Natural killer cell treated with Interleukin-12 subunit alpha and Interleukin-12 subunit beta and Interleukin-15 and Interleukin-18, amount 100 ng/mL, for 72 hours (primary cell): ENCODE measurements around the gene SPATS1. TPM values are rescaled to one million over a fixed set of nuclear protein-coding genes. Genes with fewer than 3 reads are reported as not detected.
A peak's percentile ranks its signal among the peaks of the same experiment; 100 is the strongest.

Experiments
- ATAC-seq, 2 donors: fragments of 150-1000 bp; cut with Tn5 transposase in 1 of 2; sonication (Bioruptor Pico), chemical (Tn5 transposase) in 1 of 2; 2 replicates each; pipeline ENCODE4 v1.10.0; 2021
- DNase-seq: peaks from one replicate; pipeline ENCODE4 v3.0.0; 2022; ENCODE audit warnings: low spot score
- H3K27ac Mint-ChIP-seq, 2 donors: 1 replicate in 1 of 2; 2 replicates in 1 of 2; pipeline ENCODE4 v1.8.0; 2022; ENCODE audit warnings: mixed read lengths in 2 of 2, mild to moderate bottlenecking in 1 of 2, moderate library complexity in 1 of 2
- H3K27me3 Mint-ChIP-seq, 2 donors: 1 replicate in 1 of 2; 2 replicates in 1 of 2; pipeline ENCODE4 v1.8.0; 2022; ENCODE audit warnings: mixed read lengths in 2 of 2
- H3K36me3 Mint-ChIP-seq: one replicate; pipeline ENCODE4 v1.8.0; 2022; ENCODE audit warnings: mixed read lengths
- H3K4me1 Mint-ChIP-seq, 2 donors: 1 replicate in 1 of 2; 2 replicates in 1 of 2; pipeline ENCODE4 v1.8.0; 2022; ENCODE audit warnings: low read depth in 2 of 2, mixed read lengths in 2 of 2, mild to moderate bottlenecking in 1 of 2
- H3K4me3 Mint-ChIP-seq: one replicate; pipeline ENCODE4 v1.8.0; 2022; ENCODE audit warnings: mixed read lengths
- H3K9me3 Mint-ChIP-seq: 2 replicates; pipeline ENCODE4 v1.8.0; 2022; ENCODE audit warnings: mixed read lengths
- total RNA-seq, 2 donors: library from RNA; stranded (reverse); gene quantifications; one replicate each; pipeline ENCODE4 v1.2.3, GENCODE V29; 2022

Gene SPATS1, protein sequence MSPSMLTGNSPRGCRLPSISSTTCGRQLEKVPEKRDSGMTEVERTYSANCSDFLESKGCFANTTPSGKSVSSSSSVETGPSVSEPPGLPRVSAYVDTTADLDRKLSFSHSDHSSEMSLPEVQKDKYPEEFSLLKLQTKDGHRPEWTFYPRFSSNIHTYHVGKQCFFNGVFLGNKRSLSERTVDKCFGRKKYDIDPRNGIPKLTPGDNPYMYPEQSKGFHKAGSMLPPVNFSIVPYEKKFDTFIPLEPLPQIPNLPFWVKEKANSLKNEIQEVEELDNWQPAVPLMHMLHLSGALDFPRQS
- total RNA-seq: not detected

DNA sequence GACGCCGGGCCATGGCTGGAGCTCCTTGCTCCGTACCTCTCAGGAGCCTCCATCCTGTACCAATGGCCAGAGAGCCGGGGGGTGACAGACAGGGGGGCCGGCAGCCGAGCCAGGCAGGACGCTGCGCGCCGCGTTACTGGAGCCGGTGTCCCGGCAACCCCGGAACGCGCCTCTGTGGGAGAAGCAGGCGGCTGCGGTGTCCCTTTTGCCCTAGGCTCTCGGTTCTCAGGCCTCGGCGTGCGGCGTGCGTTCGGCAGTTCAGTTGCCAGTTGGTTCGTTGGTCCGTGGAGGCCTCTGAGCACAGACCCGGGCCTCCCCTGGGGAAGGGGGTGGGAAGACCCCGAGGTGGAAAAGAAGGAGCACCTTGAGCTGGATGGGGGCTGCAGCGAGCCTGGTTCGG, at the start of gene SPATS1:
TSS of gene SPATS1 (plus strand) at position 162 of the 400 bp plus-strand sequence. CDS start 446 bp downstream, outside the sequence.
- Mint-ChIP-seq H3K36me3 (no peaks in the 10 kb centered on the region), H3K9me3 (no peaks in the 10 kb centered on the region), H3K4me3 (no peak within 1 kb of the TSS), H3K27me3 (peaks cover 36 to 41% of the 10 kb centered on the region in 2 donors), H3K27ac (no peak within 1 kb of the TSS), H3K4me1 (no peaks in the 10 kb centered on the region)
- ATAC-seq (no peak), DNase-seq (no peak)

DNA sequence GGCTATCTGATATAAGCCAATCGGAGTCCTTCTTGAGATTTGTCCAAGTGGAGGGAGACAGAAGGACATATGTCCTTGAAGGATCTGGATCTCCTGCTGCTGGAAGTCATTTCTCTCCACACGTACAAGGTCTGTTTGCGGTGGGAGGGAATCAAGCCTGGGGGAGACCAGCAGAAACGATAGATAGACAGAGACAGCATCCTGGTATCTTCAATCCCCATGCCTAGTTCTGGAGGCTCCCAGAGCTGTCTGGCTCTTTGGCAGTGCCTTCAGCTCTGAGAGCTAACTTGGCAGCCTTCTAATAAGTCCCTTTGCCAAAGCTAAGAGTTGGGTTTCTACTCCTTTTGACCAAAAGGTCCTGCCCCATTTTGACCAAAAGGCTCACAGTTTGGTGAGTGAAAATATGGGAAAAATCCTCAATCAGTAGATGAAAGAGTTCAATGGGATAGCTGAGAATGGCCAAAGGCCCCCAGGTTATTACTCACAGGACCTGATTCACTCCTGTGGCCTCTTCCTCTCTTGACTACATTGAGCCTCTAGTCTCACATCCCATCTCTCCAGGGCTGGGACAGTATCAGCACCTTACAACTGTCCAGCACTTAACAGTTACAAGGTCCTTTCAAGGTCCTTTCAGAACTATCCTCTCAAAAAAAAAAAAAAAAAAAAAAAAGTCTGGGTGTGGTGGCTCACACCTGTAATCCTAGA, 49.6 kb upstream of the SPATS1 start:
- peaks cover 52 to 56% of the 10 kb centered on the region in 2 donors for H3K27me3 Mint-ChIP-seq
- DNase-seq (no peak), ATAC-seq (no peak)
- H3K27ac Mint-ChIP-seq: no peak overlapping the region
- no peaks in the 10 kb centered on the region for H3K9me3 Mint-ChIP-seq
- H3K4me3 Mint-ChIP-seq: no peak overlapping the region
- H3K36me3 Mint-ChIP-seq: no peaks in the 10 kb centered on the region
- H3K4me1 Mint-ChIP-seq: peaks cover 0 to 7% of the 10 kb centered on the region in 2 donors

DNA sequence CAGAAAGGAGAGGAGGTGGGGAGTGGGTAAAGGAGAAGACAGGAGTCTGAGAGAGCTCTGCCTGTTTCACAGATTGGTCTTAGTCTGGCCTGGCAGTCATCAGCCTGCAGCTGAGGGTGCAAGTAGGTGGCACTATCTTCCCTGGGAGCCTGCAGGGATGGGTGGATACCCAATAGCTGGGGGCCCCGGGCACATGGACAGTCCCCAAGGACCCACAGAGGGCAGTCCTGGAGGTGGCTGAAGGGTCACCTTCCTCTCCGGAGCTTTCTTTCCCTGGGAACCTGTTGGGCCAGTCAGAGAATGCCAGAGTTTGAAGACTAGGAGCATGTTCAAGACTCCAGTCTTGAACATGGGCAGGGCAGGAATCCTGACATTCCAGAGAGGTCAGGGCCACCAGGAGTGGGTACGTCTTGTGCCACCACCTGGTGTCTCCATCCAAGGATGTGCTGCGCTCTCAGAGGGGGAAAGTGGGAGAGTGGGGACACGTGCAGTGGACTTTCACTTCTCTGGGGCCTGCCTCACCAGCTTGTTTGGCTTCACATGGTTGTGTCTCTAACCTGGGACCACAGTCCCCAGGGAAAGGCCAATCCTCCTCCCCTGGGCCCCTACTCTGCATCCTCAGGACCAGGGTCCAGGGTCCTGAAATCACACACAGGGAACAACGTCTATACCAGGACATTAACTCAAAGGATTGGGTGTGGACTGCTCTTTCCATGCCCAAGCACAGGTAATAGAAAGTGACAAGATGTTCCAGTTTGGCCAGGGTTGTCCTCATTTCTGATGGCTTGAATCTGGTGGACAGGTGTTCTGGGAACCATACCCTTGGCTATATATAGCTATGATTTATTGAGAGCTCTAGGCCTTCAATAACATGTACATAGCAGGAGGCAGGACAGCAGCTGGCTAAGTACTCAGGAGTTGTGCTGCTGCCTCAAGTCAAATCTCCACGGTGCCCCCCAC, 47.3 kb upstream of the SPATS1 start:
- Mint-ChIP-seq H3K4me3 (no peak overlapping the region), H3K9me3 (no peaks in the 10 kb centered on the region), H3K27me3 (peaks cover 41 to 46% of the 10 kb centered on the region in 2 donors), H3K27ac (no peak overlapping the region), H3K36me3 (no peaks in the 10 kb centered on the region), H3K4me1 (peaks cover 0 to 7% of the 10 kb centered on the region in 2 donors)
- DNase-seq: no peak
- no peak for ATAC-seq

DNA sequence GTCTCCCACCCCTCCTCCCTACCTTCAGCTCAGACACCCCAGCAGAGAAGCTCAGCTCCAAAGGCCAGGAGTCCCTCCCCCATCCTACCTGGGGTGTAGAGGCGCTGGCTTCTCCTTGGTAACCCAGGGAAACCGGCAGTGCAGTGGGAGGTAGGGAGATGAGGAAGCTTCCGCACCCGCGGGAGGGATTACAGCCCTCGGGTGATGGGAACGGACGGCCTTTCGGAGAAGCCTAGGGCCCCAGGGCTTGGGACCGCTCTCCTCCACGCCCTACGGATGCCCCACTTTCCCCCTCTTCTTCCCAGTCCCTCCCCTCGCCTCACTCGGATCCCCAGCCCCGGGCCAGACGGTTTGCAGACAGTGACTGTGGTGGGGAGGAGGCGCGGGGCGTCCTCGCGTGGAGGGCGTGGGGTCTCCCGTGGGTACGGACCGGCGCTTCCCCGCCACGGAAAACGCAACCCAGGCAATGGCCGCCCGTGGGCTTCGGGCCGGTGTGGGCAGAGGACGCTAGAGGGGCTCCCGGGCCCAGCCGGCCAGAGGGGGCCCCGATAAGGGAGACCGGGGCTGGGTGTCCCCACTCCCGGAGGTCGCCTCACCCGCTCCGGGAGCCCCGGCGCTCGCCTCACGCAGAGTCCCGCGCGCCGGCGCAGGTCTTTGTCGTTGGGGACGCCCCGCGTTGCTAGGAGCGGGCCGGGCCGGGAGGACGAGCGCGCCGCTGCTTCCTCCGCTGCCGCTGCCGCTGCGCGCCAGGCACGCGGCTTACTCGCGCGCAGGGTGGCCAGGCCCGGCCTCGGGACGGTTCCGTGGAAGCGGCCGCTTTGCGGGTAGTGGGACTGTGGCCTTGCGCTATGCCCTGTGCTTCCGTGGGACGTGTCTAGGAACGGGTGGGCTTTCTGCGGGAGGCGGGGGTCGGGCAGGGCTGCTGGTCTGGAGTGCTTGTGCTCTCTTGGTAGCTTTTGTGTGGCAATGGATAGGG, 45.1 kb upstream of the SPATS1 start:
- no peak overlapping the region for H3K4me3 Mint-ChIP-seq
- H3K27ac Mint-ChIP-seq: no peak overlapping the region
- H3K36me3 Mint-ChIP-seq: no peaks in the 10 kb centered on the region
- ATAC-seq: peak; percentile 68 to 77
- peaks cover 22 to 30% of the 10 kb centered on the region in 2 donors for H3K27me3 Mint-ChIP-seq
- H3K4me1 Mint-ChIP-seq: peaks cover 0 to 7% of the 10 kb centered on the region in 2 donors
- H3K9me3 Mint-ChIP-seq: no peaks in the 10 kb centered on the region
- DNase-seq: no peak

DNA sequence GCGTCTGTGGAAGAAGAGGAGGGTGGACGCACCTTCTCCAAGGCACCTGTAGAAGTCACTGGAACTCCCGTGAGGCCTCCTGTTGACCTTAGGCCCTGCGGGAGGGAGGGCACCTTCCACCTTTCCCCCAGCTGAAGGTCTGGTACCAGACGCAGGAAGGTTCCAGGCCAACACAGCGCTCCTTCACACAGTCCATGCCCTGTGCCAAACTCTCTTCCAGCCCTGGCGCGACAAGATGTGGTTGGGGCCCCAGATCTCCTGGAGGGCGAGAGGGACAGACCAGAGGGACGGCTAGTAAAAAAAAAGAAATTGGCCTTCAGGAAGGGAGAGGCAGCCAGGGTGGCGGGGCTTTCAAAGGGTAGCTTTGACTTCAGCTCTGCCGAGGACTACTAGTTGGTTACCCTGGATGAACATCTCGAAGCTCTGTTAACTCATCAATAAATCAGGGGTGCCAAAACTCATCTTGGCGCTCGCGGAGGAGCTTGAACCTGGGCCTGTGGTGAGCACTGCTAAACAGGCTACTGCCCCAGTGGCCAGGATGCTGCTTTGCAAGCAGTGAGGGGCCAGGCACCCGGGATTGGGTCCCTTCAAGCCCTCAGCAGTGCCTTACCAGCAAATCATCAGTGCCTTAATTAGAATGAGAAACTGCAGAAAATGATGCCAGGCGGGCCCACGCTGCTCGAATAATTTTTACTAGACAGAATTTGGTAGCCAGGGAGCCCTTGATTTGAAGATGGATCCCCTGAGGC, 44.2 kb upstream of the SPATS1 start:
- no peak for ATAC-seq
- no peak overlapping the region for H3K27ac Mint-ChIP-seq
- H3K36me3 Mint-ChIP-seq: no peaks in the 10 kb centered on the region
- H3K4me3 Mint-ChIP-seq: no peak overlapping the region
- H3K27me3 Mint-ChIP-seq: peaks cover 18 to 27% of the 10 kb centered on the region in 2 donors
- peaks cover 0 to 7% of the 10 kb centered on the region in 2 donors for H3K4me1 Mint-ChIP-seq
- no peak for DNase-seq
- H3K9me3 Mint-ChIP-seq: no peaks in the 10 kb centered on the region

DNA sequence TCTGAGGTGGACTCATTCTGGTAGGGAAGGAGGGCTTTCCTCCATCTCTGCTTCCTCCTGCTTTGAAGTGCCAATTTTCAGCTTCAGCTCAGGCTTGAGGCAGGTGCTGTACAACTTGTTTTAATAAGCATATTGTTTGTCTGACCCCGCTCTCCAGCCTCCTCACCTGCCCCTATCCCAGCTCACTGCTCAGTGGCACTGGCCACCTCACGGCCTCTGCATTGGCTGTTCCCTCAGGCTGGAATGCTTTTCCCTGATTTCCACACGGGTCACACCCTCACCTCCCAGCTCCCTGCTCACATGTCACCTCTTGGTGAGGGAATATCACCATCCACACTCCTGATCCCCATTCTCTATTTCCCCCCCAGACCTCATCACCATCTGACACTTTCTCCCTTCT, 43.6 kb upstream of the SPATS1 start:
- Mint-ChIP-seq H3K4me3 (no peak overlapping the region), H3K4me1 (peaks cover 0 to 7% of the 10 kb centered on the region in 2 donors), H3K27ac (no peak overlapping the region), H3K27me3 (peaks cover 13 to 23% of the 10 kb centered on the region in 2 donors), H3K9me3 (no peaks in the 10 kb centered on the region), H3K36me3 (no peaks in the 10 kb centered on the region)
- no peak for ATAC-seq
- DNase-seq: no peak

DNA sequence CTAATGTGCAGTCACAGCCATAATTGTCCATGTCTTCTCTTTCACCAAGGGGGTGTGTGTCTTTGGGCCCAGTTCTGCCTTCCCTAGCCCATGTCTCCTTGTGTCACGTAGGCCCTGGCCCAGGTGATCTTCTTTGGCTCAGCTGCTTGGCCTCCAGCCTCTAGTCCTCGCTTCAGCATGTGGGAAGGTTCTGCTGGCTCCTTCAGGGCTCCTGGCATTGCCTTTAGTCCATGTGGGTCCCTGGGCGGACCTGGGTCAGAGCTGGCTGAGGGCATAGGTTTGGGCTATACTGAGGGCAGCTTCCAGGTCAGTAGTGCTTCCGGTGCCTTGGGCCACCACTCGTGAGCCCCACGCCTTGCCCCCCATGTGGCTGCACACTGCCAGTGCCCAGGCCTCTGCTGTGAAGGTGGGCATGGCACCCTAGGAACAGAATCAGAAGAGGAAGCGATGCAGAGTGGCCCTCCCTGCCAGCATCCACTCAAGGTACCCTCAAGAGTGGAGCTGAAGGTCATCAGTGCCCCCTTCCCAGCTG, 42.1 kb upstream of the SPATS1 start:
- H3K4me1 Mint-ChIP-seq: peaks cover 0 to 7% of the 10 kb centered on the region in 2 donors
- ATAC-seq (no peak), DNase-seq (no peak)
- H3K4me3 Mint-ChIP-seq: no peak overlapping the region
- H3K27ac Mint-ChIP-seq: no peak overlapping the region
- no peaks in the 10 kb centered on the region for H3K36me3 Mint-ChIP-seq
- H3K9me3 Mint-ChIP-seq: no peaks in the 10 kb centered on the region
- peaks cover 8 to 14% of the 10 kb centered on the region in 2 donors for H3K27me3 Mint-ChIP-seq

DNA sequence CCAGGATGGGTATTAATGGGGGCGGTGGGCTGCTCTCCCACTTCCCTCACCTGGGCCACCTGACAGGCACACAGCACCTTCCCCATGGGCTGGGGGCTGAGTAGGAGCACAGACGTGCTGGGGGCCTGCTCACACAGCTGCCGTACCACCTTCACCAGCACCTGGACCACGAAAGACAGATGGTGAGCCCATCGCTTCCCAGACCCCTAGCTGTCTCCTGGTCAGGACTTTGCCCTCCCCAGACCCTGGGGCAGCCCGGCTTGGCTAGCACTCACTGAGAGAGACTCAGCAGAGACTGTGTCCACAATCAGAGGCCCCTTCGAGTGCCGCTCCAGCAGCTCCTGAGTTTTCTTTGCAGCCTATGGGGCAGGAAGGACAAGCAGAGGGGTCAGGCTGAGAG, 41.3 kb upstream of the SPATS1 start:
- DNase-seq (no peak), ATAC-seq (no peak)
- Mint-ChIP-seq H3K4me3 (no peak overlapping the region), H3K27ac (no peak overlapping the region), H3K4me1 (peaks cover 0 to 7% of the 10 kb centered on the region in 2 donors), H3K36me3 (no peaks in the 10 kb centered on the region), H3K27me3 (peaks cover 8 to 11% of the 10 kb centered on the region in 2 donors), H3K9me3 (no peaks in the 10 kb centered on the region)

DNA sequence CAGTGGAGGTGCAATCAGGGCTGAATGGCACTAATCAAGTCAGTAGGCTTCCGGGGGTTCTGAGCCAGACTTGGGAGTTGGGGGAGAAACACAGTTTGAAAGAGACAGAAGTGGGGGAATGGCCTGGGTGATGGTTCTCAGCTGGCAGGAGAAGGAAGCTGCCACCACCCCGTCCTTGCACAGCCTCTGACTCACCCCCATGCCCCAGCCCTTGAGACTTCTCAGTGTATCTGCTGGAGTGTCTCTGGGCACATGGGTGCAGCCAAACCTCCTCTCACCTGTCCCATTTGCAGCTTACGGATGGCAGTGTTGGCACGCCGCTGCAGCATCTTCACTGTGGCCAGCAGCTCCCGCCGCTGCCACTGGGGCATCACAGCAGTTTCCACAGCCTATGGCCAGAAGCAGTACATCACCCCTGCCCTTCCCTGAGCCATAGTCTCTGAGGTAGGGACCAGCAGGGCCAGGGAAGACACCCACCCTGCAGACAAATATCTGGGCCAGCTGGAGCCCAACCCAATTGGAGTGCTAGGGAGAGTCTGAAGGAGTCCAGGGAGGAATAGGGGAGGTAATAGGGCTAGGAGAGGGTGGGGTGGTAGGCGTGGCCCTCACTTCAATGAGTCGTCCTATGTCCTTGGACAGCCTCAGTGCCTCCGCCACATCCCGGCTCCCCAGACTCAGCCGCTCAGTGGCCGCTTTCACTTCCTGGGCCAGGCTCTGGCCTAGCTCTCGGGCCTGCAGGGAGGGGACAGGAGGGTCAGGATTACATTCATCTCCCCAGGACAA, 40.5 kb upstream of the SPATS1 start:
- peaks cover 0 to 3% of the 10 kb centered on the region in 2 donors for H3K4me1 Mint-ChIP-seq
- ATAC-seq: no peak
- no peak overlapping the region for H3K27ac Mint-ChIP-seq
- no peaks in the 10 kb centered on the region for H3K36me3 Mint-ChIP-seq
- DNase-seq: no peak
- no peaks in the 10 kb centered on the region for H3K9me3 Mint-ChIP-seq
- peaks cover 0 to 3% of the 10 kb centered on the region in 2 donors for H3K27me3 Mint-ChIP-seq
- H3K4me3 Mint-ChIP-seq: no peak overlapping the region

DNA sequence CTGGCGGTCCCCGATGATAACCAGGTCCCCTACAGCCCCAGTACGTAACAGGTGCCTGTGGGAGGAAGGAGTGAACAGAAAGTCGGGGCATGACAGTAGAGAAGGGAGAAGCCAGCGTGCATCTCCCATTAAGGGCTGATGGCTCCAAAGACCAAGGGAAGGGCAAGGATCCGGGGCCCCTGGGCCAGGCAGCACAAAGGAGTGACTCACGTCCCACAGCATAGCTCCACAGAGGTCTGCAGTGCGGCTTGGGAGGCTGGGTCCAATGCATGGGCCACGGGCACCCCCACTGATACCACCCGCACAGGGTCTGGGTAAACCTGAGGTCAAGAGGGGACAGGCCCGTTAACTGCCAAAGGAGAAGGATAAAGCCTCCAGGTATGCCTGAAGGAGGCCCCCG, 39.6 kb upstream of the SPATS1 start:
- Mint-ChIP-seq H3K9me3 (no peaks in the 10 kb centered on the region), H3K4me3 (no peak overlapping the region), H3K27ac (no peak overlapping the region), H3K27me3 (peaks cover 0 to 3% of the 10 kb centered on the region in 2 donors), H3K4me1 (peaks cover 0 to under 1% of the 10 kb centered on the region in 2 donors), H3K36me3 (peaks cover 1% of the 10 kb centered on the region)
- ATAC-seq: no peak
- no peak for DNase-seq

DNA sequence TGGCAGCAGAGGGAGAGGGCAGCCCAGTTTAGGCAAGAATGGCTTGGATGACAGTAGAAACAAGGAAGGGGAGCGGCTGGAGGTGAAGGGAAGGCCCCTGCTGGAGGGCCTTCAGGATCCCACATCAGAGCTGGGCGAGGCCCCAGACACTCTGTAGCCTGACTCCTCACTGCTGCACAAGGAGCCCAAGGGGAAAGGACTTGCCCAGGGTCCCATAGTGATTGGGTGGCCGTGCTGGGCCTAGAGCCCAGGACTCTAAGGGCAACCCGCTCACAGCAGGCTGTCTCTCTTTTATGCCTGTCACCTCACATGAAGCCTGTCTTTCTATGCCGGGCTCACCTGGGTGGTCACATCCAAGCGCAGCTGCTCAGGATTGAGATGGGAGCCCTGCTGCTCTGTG, 38.6 kb upstream of the SPATS1 start:
- ATAC-seq (no peak), DNase-seq (no peak)
- Mint-ChIP-seq H3K27ac (no peak overlapping the region), H3K9me3 (no peaks in the 10 kb centered on the region), H3K27me3 (peaks cover 0 to 3% of the 10 kb centered on the region in 2 donors), H3K4me1 (no peaks in the 10 kb centered on the region), H3K36me3 (peaks cover 5% of the 10 kb centered on the region), H3K4me3 (no peak overlapping the region)
